ENCODE data around the gene GPR52. TPM values are rescaled to one million over a fixed set of nuclear protein-coding genes. Genes with fewer than 3 reads are reported as not detected.
"Not testable (repeated sequence)": the region's sequence is repeated elsewhere in the genome, so short reads cannot be mapped to it uniquely, and the experiment has no call there.

The GPR52 gene
- polyA plus RNA-seq, 1 of the 3 experiments (the other 2 are of a cell fraction): 0.08 TPM

DNA sequence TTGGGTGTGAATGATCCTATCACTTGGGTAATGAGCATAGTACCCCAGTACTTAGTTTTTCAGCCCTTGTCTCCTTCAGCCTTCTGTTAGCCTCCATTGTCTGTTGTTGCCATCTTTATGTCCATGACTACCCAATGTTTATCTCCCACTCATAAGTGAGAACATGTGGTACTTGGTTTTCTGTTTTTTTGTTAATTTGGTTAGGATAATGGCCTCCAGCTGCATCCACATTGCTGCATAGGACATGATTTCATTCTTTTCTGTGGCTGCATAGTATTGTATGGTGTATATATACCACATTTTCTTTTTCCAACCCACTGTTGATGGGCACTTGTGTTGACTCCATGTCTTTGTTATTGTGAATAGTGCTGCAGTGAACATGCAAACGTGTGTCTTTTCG, 39.6 kb upstream of the GPR52 start:
- Histone ChIP-seq H3K27me3 (ENCODE audit: insufficient read depth) (no peaks in the 10 kb centered on the region), H3K4me3 (ENCODE audit: low read depth in 2 of 2, low read length in 1 of 2) (no peak overlapping the region), H3K9me3 (no peaks in the 10 kb centered on the region), H3K9ac (no peak overlapping the region), H2AFZ (ENCODE audit: low read depth) (no peak overlapping the region), H3K36me3 (replicated peaks in 1 of 2; ENCODE audit: control insufficient read depth in 1 of 2, insufficient read depth in 2 of 2, low read length in 1 of 2) (no peaks in the 10 kb centered on the region), H3F3A (replicated peaks; ENCODE audit: insufficient read depth) (no peaks in the 10 kb centered on the region), H3K4me1 (ENCODE audit: control insufficient read depth in 1 of 2, insufficient read depth in 2 of 2, low read depth in 1 of 2, low read length in 1 of 2) (no peaks in the 10 kb centered on the region; a peak in 1 of 4 replicates), H3K27ac (ENCODE audit: low read depth in 2 of 2, low read length in 1 of 2) (peak overlapping the region; percentile 3 to 14; a peak in 2 of 4 replicates), H4K20me1 (ENCODE audit: insufficient read depth) (no peaks in the 10 kb centered on the region), H3K79me2 (ENCODE audit: insufficient read depth) (no peaks in the 10 kb centered on the region), H3K4me2 (no peak overlapping the region), H3K9me2 (no peaks in the 10 kb centered on the region)
- peak; percentile 15 for DNase-seq
- 80% methylated on average over 2 of the region's 2 CpGs for WGBS (ENCODE audit: low lambda C conversion rate)
- CTCF ChIA-PET: no interaction called here
- POLR2A ChIA-PET: no interaction called here
- no peak for TF ChIP-seq ELF1 (IDR thresholded peaks at IDR 0.05)
- peak; percentile 74 for TF ChIP-seq CHD2 (IDR thresholded peaks at IDR 0.05; ENCODE audit: low read length, partially characterized antibody)
- peak; percentile 44; the same call in 1 of the 2 replicates for TF ChIP-seq TCF12 (IDR thresholded peaks at IDR 0.05)
- no peak for TF ChIP-seq YY1 (IDR thresholded peaks at IDR 0.05; ENCODE audit: low read depth)
- TF ChIP-seq NRF1 (IDR thresholded peaks at IDR 0.05; ENCODE audit: low read depth, low read length): no peak
- peak; percentile 87 for TF ChIP-seq FOXJ3 (CRISPR knock-in tag; IDR thresholded peaks at IDR 0.05)
- TF ChIP-seq RCOR1 (IDR thresholded peaks at IDR 0.05; ENCODE audit: low read length): peak; percentile 88
- peak in 1 of 2 experiments; percentile 85; a peak in 2 of 4 replicates for TF ChIP-seq EP300 (IDR thresholded peaks at IDR 0.05; ENCODE audit: borderline replicate concordance in 1 of 2, low read depth in 1 of 2, low read length in 1 of 2)
- no peak for TF ChIP-seq GABPA (IDR thresholded peaks at IDR 0.05; ENCODE audit: low read depth)
- TF ChIP-seq GATA2 (CRISPR knock-in tag; IDR thresholded peaks at IDR 0.05): peak; percentile 81
- TF ChIP-seq, protein P1, sequence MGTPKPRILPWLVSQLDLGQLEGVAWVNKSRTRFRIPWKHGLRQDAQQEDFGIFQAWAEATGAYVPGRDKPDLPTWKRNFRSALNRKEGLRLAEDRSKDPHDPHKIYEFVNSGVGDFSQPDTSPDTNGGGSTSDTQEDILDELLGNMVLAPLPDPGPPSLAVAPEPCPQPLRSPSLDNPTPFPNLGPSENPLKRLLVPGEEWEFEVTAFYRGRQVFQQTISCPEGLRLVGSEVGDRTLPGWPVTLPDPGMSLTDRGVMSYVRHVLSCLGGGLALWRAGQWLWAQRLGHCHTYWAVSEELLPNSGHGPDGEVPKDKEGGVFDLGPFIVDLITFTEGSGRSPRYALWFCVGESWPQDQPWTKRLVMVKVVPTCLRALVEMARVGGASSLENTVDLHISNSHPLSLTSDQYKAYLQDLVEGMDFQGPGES (IDR thresholded peaks at IDR 0.05; ENCODE audit: low read depth, low read length): no peak
- TF ChIP-seq MXI1 (IDR thresholded peaks at IDR 0.05; ENCODE audit: low read depth, low read length): peak; percentile 34; the same call in 1 of the 2 replicates

DNA sequence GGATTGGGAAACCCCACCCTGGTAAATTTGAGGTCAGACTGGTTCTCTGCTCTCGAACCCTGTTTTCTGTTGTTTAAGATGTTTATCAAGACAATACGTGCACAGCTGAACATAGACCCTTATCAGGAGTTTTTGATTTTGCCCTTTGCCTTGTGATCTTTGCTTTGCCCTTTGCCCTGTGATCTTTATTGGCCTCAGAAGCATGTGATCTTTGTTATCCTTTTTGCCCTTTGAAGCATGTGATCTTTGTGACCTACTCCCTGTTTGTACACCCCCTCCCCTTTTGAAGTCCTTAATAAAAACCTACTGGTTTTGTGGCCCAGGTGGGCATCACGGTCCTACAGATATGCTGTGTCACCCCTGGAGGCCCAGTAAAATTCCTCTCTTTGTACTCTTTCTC, 38.0 kb upstream of the GPR52 start:
- H3K9me3 ChIP-seq; H3K4me1 ChIP-seq (ENCODE audit: control insufficient read depth in 1 of 2, insufficient read depth in 2 of 2, low read depth in 1 of 2, low read length in 1 of 2); H3F3A ChIP-seq (replicated peaks; ENCODE audit: insufficient read depth); H4K20me1 ChIP-seq (ENCODE audit: insufficient read depth); H3K36me3 ChIP-seq (replicated peaks in 1 of 2; ENCODE audit: control insufficient read depth in 1 of 2, insufficient read depth in 2 of 2, low read length in 1 of 2); POLR2A ChIA-PET; H3K9me2 ChIP-seq; CTCF ChIA-PET; H3K27me3 ChIP-seq (ENCODE audit: insufficient read depth); H3K9ac ChIP-seq; DNase-seq; H3K27ac ChIP-seq (ENCODE audit: low read depth in 2 of 2, low read length in 1 of 2); H2AFZ ChIP-seq (ENCODE audit: low read depth); H3K4me2 ChIP-seq; H3K4me3 ChIP-seq (ENCODE audit: low read depth in 2 of 2, low read length in 1 of 2); H3K79me2 ChIP-seq (ENCODE audit: insufficient read depth): not testable (repeated sequence)
- 87% methylated on average over 3 of the region's 3 CpGs for WGBS (ENCODE audit: low lambda C conversion rate)

GRCh38 chr1:174413632-174414031, 34.1 kb upstream of the GPR52 start:
- 84% methylated on average over 4 of the region's 4 CpGs for WGBS (ENCODE audit: low lambda C conversion rate)
- Histone ChIP-seq H3K4me1 (ENCODE audit: control insufficient read depth in 1 of 2, insufficient read depth in 2 of 2, low read depth in 1 of 2, low read length in 1 of 2) (no peaks in the 10 kb centered on the region), H3K36me3 (replicated peaks in 1 of 2; ENCODE audit: control insufficient read depth in 1 of 2, insufficient read depth in 2 of 2, low read length in 1 of 2) (no peaks in the 10 kb centered on the region), H3K9me3 (no peaks in the 10 kb centered on the region), H3K27me3 (ENCODE audit: insufficient read depth) (no peaks in the 10 kb centered on the region), H3K79me2 (ENCODE audit: insufficient read depth) (no peaks in the 10 kb centered on the region), H3K9ac (no peak overlapping the region), H3K27ac (ENCODE audit: low read depth in 2 of 2, low read length in 1 of 2) (no peak overlapping the region), H3F3A (replicated peaks; ENCODE audit: insufficient read depth) (no peaks in the 10 kb centered on the region), H4K20me1 (ENCODE audit: insufficient read depth) (no peaks in the 10 kb centered on the region), H3K4me3 (ENCODE audit: low read depth in 2 of 2, low read length in 1 of 2) (no peak overlapping the region), H3K9me2 (no peaks in the 10 kb centered on the region), H3K4me2 (no peak overlapping the region), H2AFZ (ENCODE audit: low read depth) (no peak overlapping the region)
- TF ChIP-seq SIN3A (IDR thresholded peaks at IDR 0.05; ENCODE audit: borderline replicate concordance, low read depth, low read length): no peak
- 0 out of 2 replicates have a peak, but pooled peaks have one; percentile 11 for TF ChIP-seq CTCF (IDR thresholded peaks at IDR 0.05)
- POLR2A ChIA-PET: no interaction called here
- no peak for DNase-seq
- CTCF ChIA-PET: interaction anchor here (1.3 kb wide), 1 partner anchor 12 kb away, joined by 3 read pairs; no protein-coding TSS in a partner anchor

Measured in SK-N-SH (cell line).